ENCODE results near the gene ST3GAL5.

GRCh38 chr2:85791704-85792565 lies 96.9 kb downstream of the ST3GAL5 start:
- TF ChIP-seq CTCF (conservative IDR thresholded peaks at IDR 0.05; ENCODE audit: low read depth, low read length) (no peak), EZH2 (IDR thresholded peaks at IDR 0.05; ENCODE audit: borderline replicate concordance, low read depth, low read length, poor library complexity, severe bottlenecking) (no peak)

Data from A673 (cell line).